Activated naive CD4-positive, alpha-beta T cell treated with anti-CD3 and anti-CD28 coated beads, Interleukin-2, amount 50 U/mL, for 72 hours (primary cell): Measurements from ENCODE around the gene HOXC11. TPM values are rescaled to one million over a fixed set of nuclear protein-coding genes. Genes with fewer than 3 reads are reported as not detected.

Source experiments
- ATAC-seq, 2 donors: fragments of 150-1000 bp; cut with Tn5 transposase; 2 replicates each; pipeline ENCODE4 v1.10.0; 2021; ENCODE audit warnings: mild to moderate bottlenecking in 2 of 2, moderate library complexity in 2 of 2
- DNase-seq, 2 donors: peaks; one replicate each; pipeline ENCODE4 v3.0.0; 2021 to 2022; ENCODE audit warnings: low spot score in 2 of 2
- H3K27ac Mint-ChIP-seq, 2 donors: one replicate each; pipeline ENCODE4 v1.8.0; 2022; ENCODE audit warnings: mild to moderate bottlenecking in 2 of 2, mixed read lengths in 2 of 2
- H3K36me3 Mint-ChIP-seq, 2 donors: one replicate each; pipeline ENCODE4 v1.8.0; 2022; ENCODE audit warnings: mixed read lengths in 2 of 2
- H3K9me3 Mint-ChIP-seq, 2 donors: one replicate each; pipeline ENCODE4 v1.8.0; 2022; ENCODE audit warnings: mixed read lengths in 2 of 2
- total RNA-seq, 2 donors: library from RNA; stranded (reverse); gene quantifications; one replicate each; pipeline ENCODE4 v1.2.3, GENCODE V29; 2022

Gene HOXC11
- total RNA-seq, 2 donors from 2014 or later = not detected

GRCh38 chr12:53975479-53976152 lies 2.7 kb downstream of the HOXC11 start:
- peak overlapping the region in 1 of 2 donors; percentile 23 for H3K27ac Mint-ChIP-seq

GRCh38 chr12:53976172-53976822 lies 3.4 kb downstream of the HOXC11 start:
- Mint-ChIP-seq H3K27ac (peak overlapping the region in 1 of 2 donors; percentile 23), H3K36me3 (peaks cover 7 to 22% of the 10 kb centered on the region in 2 donors), H3K9me3 (peaks cover 0 to 5% of the 10 kb centered on the region in 2 donors)
- ATAC-seq = no peak
- DNase-seq = no peak

More at GRCh38 chr12:53975479-53976152, 2.7 kb downstream of the HOXC11 start:
- Mint-ChIP-seq H3K36me3 (peaks cover 7 to 26% of the 10 kb centered on the region in 2 donors), H3K9me3 (peaks cover 0 to 5% of the 10 kb centered on the region in 2 donors)
- no peak for DNase-seq
- no peak for ATAC-seq

DNA sequence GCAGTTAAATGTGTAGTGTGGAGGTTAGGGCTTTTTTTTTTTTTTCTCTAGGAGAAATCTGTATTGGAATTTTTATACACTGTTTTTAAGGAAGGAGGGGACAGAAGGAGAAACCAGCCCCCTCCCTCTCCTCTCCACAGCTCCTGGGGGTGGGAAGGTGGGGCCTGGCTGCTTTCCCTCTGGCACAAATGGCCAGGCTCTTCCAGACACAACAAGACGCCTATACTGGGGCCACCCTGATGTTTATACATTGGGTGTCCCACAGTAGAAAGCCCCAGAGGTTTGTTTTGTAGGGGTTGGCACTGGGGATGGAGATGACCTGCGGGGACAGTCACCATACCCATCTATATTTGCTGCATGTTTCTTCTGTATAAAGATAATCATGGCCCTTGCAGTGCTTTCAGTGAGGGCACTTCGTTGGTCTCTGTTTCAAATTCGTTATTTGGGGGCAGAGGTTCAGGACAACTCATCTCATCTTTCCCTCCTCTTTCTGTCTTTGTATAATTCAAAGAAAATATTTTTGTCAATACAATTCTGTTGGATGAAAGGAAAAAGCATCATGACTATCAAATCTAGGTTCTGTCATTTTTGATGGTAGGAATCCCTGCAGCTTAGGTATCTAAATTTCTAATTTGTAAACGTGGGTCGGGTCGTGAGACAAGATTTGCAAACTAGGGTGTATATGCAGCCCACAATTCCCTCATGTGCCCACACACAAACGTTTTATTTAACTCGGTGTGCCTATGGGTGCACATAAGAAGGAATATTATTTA lies 4.1 kb downstream of the HOXC11 start:
- DNase-seq = no peak
- Mint-ChIP-seq H3K36me3 (peaks cover 7 to 18% of the 10 kb centered on the region in 2 donors), H3K27ac (no peak overlapping the region), H3K9me3 (peaks cover 0 to 5% of the 10 kb centered on the region in 2 donors)
- ATAC-seq = no peak

GRCh38 chr12:53977596-53978445 lies 4.9 kb downstream of the HOXC11 start:
- peaks cover 0 to 5% of the 10 kb centered on the region in 2 donors for H3K9me3 Mint-ChIP-seq
- DNase-seq (no peak), ATAC-seq (no peak)
- H3K27ac Mint-ChIP-seq = no peak overlapping the region
- H3K36me3 Mint-ChIP-seq = peaks cover 6 to 17% of the 10 kb centered on the region in 2 donors

DNA sequence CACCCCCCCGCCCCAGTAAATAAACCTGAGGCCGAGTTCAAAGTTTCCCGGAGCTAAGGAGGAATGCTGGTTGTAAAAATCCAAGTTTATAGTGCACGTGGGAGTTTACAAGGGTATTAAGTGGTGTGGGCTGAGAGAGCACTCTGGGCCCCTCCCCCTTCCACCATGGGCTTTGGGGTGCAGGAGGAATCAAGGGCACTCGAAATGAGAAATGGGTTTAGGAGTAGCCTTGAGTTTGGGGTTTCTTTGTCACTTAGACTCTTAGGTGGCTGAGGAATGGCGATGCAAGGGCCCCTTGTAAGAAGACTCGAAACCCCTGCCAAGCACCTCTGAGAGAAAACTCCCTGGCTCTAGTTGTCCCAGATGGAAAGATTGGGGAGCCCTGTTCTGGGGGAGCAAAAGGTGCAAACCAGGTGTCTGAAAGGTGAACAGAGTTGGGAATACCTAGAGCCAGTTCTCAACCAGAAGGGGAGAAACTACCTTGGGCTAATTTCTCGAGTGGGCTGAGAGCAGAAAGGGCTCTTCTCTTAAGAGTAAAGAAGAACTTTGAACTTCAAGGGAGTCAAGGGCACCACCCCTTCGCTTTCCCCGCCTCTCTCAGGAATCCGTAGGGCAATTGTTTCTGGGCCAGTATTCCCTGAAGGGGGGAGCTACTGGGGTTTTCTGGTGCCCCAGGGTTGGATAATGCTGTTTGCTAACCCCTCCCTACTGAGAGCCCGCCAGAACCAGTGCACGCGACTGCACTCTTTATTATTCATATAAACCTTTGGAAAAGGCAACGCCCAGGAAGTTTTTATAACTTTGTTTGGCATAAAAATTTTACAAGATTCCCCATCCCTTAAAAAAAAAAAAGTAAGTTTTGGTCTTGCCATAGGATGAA lies 5.8 kb downstream of the HOXC11 start:
- Mint-ChIP-seq H3K36me3 (peaks cover 0 to 10% of the 10 kb centered on the region in 2 donors), H3K9me3 (no peaks in the 10 kb centered on the region), H3K27ac (no peak overlapping the region)
- ATAC-seq (no peak), DNase-seq (no peak)

- H3K9me3 Mint-ChIP-seq = no peaks in the 10 kb centered on the region
- DNase-seq (no peak), ATAC-seq (no peak)
- peaks cover 0 to 10% of the 10 kb centered on the region in 2 donors for H3K36me3 Mint-ChIP-seq
- peak overlapping the region; percentile 31 to 59 for H3K27ac Mint-ChIP-seq
Measured at GRCh38 chr12:53980104-53980801, 7.3 kb downstream of the HOXC11 start.

- Mint-ChIP-seq H3K27ac (no peak overlapping the region), H3K36me3 (peaks cover 0 to 10% of the 10 kb centered on the region in 2 donors), H3K9me3 (no peaks in the 10 kb centered on the region)
- ATAC-seq (no peak), DNase-seq (no peak)
Measured at GRCh38 chr12:53980802-53981496, 8.0 kb downstream of the HOXC11 start.

- no peak overlapping the region for H3K27ac Mint-ChIP-seq
- no peak for ATAC-seq
- DNase-seq = no peak
- no peaks in the 10 kb centered on the region for H3K9me3 Mint-ChIP-seq
- peaks cover 8 to 10% of the 10 kb centered on the region in 2 donors for H3K36me3 Mint-ChIP-seq
Measured at GRCh38 chr12:53981634-53982565, 9.0 kb downstream of the HOXC11 start.

DNA sequence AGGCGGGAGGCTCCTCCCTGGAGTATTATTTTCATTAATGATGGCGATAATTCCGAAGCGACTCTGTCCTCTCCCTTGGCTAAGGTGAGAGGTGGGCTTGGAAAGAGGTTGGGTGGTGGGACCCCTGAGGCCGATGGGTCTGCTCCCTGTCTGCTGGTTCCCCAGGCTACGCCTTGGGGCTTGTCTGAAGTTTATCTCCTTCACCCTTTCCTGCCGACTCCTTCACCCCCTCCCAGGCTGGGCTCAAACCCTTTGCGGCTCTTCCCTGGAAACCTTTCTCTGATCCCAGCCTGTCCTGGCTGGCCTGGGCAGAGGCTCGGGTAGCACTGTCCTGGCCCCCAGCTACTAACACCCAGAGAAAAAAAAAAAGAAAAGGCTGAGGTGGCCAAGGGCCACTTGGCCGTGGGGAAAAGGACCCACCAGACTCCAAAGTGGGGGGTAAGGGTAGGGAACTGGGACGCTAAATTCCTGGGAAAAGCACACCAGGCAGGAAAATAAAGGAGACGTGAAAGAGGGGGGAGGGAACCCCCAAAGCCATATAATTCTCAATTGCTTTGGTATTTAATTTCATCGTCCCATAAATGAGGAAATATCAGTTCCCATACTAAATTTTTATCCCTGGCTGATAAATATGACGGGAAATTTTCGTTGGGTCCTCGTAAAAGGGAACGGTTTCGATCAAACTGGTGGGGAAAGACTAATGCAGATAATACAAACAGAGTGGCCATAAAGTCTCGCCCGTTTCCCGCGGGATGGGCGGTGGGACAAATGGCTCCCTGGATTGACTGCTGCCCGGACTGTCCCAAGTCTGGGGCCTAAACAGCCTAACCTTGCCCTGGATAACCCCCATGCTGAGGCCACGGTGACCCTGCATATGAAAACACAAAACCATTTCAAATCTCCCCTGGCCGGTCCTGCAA lies 10.0 kb downstream of the HOXC11 start:
- peaks cover 10% of the 10 kb centered on the region in 2 donors for H3K36me3 Mint-ChIP-seq
- no peak for DNase-seq
- no peak for ATAC-seq
- peak overlapping the region in 1 of 2 donors; percentile 29 for H3K27ac Mint-ChIP-seq
- no peaks in the 10 kb centered on the region for H3K9me3 Mint-ChIP-seq

DNA sequence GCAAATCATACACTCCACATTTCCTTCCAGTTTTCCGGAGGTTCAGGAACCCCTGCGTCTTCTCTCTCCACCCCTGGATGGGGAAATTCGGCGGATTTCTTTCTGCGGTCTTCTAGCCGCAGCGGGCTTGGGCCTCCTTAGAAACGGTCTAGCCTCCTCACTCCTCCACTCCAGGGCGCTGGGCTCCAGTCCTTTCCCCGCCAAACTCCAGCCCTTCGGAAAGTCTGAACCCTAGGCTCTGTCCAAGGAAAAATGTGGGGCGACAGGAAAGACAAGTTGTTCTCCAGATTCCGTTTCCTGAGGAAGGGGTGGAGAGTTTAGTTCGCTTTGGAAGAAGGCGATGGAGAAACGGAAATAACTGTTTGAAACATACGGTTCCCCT lies 10.6 kb downstream of the HOXC11 start:
- no peaks in the 10 kb centered on the region for H3K9me3 Mint-ChIP-seq
- DNase-seq (no peak), ATAC-seq (no peak)
- H3K36me3 Mint-ChIP-seq = peaks cover 10% of the 10 kb centered on the region in 2 donors
- H3K27ac Mint-ChIP-seq = peak overlapping the region in 1 of 2 donors; percentile 29

- Mint-ChIP-seq H3K9me3 (no peaks in the 10 kb centered on the region), H3K27ac (no peak overlapping the region), H3K36me3 (peaks cover 10% of the 10 kb centered on the region in 2 donors)
- no peak for ATAC-seq
- DNase-seq = no peak
Measured at GRCh38 chr12:53983950-53984572, 11.1 kb downstream of the HOXC11 start.

DNA sequence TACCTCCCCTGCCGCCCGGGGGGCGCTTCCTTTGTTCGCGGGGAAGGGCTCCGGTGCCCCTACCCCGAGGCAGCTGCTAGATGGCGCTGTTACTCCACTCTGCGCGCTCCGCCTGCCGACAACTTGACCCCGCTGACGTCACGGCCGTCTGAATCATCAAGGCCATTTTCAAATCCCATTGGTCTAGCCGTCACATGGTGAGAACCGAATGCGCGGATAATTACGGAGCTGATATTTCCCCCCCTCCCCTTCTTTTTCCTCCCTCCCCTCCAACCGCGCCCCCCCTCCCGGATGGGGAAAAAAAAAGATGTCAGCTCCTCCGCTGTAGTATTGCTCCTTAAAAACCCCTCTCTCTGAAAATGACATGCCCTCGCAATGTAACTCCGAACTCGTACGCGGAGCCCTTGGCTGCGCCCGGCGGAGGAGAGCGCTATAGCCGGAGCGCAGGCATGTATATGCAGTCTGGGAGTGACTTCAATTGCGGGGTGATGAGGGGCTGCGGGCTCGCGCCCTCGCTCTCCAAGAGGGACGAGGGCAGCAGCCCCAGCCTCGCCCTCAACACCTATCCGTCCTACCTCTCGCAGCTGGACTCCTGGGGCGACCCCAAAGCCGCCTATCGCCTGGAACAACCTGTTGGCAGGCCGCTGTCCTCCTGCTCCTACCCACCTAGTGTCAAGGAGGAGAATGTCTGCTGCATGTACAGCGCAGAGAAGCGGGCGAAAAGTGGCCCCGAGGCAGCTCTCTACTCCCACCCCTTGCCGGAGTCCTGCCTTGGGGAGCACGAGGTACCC lies 12.2 kb downstream of the HOXC11 start, which contains the start of gene HOXC10:
Gene HOXC10, plus strand, starts transcription at position 246 of the 791 bp plus-strand sequence. Its CDS starts 114 bp downstream, at position 360.
- Mint-ChIP-seq H3K27ac (peak within 1 kb of the TSS in 1 of 2 donors; percentile 80), H3K36me3 (peaks cover 4 to 10% of the 10 kb centered on the region in 2 donors), H3K9me3 (no peaks in the 10 kb centered on the region)
- ATAC-seq (peak; percentile 80 to 85), DNase-seq (peak; percentile 69 to 88)
